Psoas muscle (tissue), 8 donors: ENCODE results near the gene EIF2AK3. TPM values are rescaled to one million over a fixed set of nuclear protein-coding genes. Genes with fewer than 3 reads are reported as not detected.
A peak's percentile ranks its signal among the peaks of the same experiment; 100 is the strongest.
"Not testable (repeated sequence)": the region's sequence is repeated elsewhere in the genome, so short reads cannot be mapped to it uniquely, and the experiment has no call there.

ENCODE experiments used
- ATAC-seq, 4 donors: fragments of 200-7000 bp; cut with Tn5 transposase; one replicate each; pipeline ENCODE4 v1.9.1; 2020; ENCODE audit warnings: moderate library complexity in 3 of 4, mild to moderate bottlenecking in 2 of 4
- DNase-seq, 2 donors: peaks; one replicate each; pipeline ENCODE4 v3.0.0-alpha.2; 2020
- H3K27ac ChIP-seq: fragments of 200-600 bp; one replicate; pipeline ENCODE4 v1.8.0; 2022
- H3K27me3 ChIP-seq, 3 donors: fragments of 200-600 bp in 1 of 3; one replicate each; pipeline versions ENCODE4 v1.6.1 to v1.8.0; 2013 to 2022; ENCODE audit warnings: low read length in 2 of 3, mild to moderate bottlenecking in 2 of 3, moderate library complexity in 1 of 3; ENCODE audit not compliant: insufficient read depth in 3 of 3
- H3K36me3 ChIP-seq, 2 donors: fragments of 200-600 bp in 1 of 2; one replicate each; pipeline versions ENCODE4 v1.6.1 to v1.8.0; 2013 to 2022; ENCODE audit warnings: low read depth in 1 of 2, mild to moderate bottlenecking in 1 of 2, moderate library complexity in 1 of 2; ENCODE audit not compliant: insufficient read depth in 1 of 2
- H3K4me1 ChIP-seq: fragments of 200-600 bp; one replicate; pipeline ENCODE4 v1.8.0; 2022
- H3K4me3 ChIP-seq: fragments of 200-600 bp; one replicate; pipeline ENCODE4 v1.8.0; 2022; ENCODE audit warnings: mild to moderate bottlenecking
- H3K9me3 ChIP-seq: fragments of 200-600 bp; one replicate; pipeline ENCODE4 v1.8.0; 2022
- WGBS, 3 donors: extraction: QIAGEN DNeasy Blood & Tissue Kit; methylation state at CpG; one replicate each; pipeline versions ENCODE4 v1.1.6 to v1.1.7; 2013; 5-methylcytosine and 5-hydroxymethylcytosine counted together
- intact Hi-C, 2 donors: fragments of 100-400 bp; cut with DNase I; formaldehyde crosslinking; loops; one replicate each; pipeline versions ENCODE4 v1.11.0 to v1.14.2; 2022
- polyA plus RNA-seq, 3 donors: library from polyadenylated mRNA; stranded (reverse); fragments of 200-250 nt; gene quantifications; one replicate each; pipeline ENCODE4 v1.2.3, GENCODE V29; 2013
- total RNA-seq, 4 donors: library from RNA; stranded (reverse); fragmentation: NEBNext Ultra II Directional in 2 of 4; extraction: Animal tissue kit (Norgen Biotek cat#: 25700) in 2 of 4; gene quantifications; one replicate each; pipeline versions ENCODE4 v1.2.1 to v1.2.4, GENCODE V29; 2021 to 2023
- TF ChIP-seq, protein P1 (sequence below): fragments of 200-600 bp; IDR thresholded peaks from one replicate; pipeline ENCODE4 v1.8.0; 2022; ENCODE audit warnings: antibody characterized with exemption
- donor health status: healthy with polysubstance abuse.
- donor health status: DM: no; HTN: no; CAD: no; lungs with moderate emphysema.
- donor health status: Bipolar disorder and iron deficiency.
- donor health status: healthy.
- donor health status: DM: yes; HTN: yes; CAD: no.
- donor health status: DM: no; HTN: no; CAD: no.
- donor health status: DM: no; HTN: no; CAD: no.
- donor health status: DM: yes; HTN: yes; CAD: no.

The EIF2AK3 gene
- total and polyA plus RNA-seq, 7 donors: 2.1 to 9.6 (median 7.6) TPM

DNA sequence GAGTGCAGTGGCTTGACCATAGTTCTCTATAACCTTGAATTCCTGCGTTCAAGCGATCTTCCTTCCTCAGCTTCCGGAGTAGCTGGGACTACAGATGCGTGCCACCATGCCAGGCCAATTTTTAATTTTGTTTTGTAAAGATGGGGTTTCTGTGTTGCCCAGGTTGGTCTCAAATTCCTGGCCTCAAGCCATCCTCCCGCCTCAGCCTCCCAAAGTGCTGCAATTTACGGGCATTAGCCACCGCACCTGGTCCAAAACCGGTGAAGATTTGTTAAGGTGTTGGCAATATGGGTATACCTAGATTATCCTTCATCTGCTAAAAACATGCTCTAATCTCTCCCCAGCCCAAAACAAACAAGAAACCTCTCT lies 1.3 kb upstream of the EIF2AK3 start:
- H3K4me3 ChIP-seq: peak overlapping the region; percentile 67
- intact Hi-C loops: loop anchor here (1.0 to 5.0 kb wide), 3 partner anchors 31 to 39 kb away; no protein-coding TSS in a partner anchor
- no peaks in the 10 kb centered on the region for H3K9me3 ChIP-seq
- no peaks in the 10 kb centered on the region for H3K27me3 ChIP-seq
- no peaks in the 10 kb centered on the region for H3K36me3 ChIP-seq
- TF ChIP-seq, protein P1, sequence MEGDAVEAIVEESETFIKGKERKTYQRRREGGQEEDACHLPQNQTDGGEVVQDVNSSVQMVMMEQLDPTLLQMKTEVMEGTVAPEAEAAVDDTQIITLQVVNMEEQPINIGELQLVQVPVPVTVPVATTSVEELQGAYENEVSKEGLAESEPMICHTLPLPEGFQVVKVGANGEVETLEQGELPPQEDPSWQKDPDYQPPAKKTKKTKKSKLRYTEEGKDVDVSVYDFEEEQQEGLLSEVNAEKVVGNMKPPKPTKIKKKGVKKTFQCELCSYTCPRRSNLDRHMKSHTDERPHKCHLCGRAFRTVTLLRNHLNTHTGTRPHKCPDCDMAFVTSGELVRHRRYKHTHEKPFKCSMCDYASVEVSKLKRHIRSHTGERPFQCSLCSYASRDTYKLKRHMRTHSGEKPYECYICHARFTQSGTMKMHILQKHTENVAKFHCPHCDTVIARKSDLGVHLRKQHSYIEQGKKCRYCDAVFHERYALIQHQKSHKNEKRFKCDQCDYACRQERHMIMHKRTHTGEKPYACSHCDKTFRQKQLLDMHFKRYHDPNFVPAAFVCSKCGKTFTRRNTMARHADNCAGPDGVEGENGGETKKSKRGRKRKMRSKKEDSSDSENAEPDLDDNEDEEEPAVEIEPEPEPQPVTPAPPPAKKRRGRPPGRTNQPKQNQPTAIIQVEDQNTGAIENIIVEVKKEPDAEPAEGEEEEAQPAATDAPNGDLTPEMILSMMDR: no peak
- 87 to 88% (median 87%) methylated on average over 8 of the region's 8 CpGs for WGBS, 3 donors
- H3K27ac ChIP-seq: peak overlapping the region; percentile 95
- H3K4me1 ChIP-seq: peaks cover 27% of the 10 kb centered on the region
- ATAC-seq: no peak
- no peak for DNase-seq

DNA sequence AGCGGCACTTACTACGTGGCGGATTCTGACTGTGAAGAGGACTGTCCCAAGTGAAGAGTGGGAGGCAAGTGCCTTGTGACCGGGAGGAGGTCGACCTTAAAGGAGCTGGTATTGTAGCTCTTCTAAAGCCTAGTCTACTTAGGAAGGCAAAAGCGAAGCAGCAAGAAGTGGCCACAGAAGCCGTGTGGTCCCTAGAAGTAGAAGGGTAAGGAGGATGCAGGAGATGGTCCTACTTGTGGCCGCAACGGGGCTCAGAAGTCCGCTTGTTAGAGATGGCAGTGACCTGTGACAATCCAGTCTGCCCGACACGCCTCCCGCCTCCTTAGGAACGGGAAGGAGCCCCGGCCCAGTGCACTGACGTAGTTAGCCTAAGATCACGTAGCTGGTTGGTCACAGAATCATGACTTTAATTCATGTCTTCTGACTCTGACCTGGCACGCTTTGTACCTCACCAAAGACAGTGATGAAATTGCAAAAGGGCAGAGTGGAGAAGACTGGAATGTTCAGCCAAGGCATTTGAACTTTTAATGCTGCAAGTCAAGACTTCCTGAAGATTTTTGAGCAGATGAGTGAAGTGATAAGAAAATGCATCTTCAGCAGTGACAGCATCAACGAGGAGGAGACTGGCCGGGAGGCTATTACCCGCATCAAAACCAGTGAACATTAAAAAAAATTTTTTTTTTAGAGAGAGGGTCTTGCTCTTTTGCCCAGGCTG lies 749 bp upstream of the EIF2AK3 start:
- TF ChIP-seq, protein P1: no peak
- WGBS, 3 donors: 3 to 6% (median 3%) methylated on average over 21 of the region's 21 CpGs
- H3K4me3 ChIP-seq: peak overlapping the region; percentile 67
- DNase-seq (peak; percentile 93 to 96), ATAC-seq (peak; percentile 77 to 85 (median 80))
- H3K36me3 ChIP-seq: no peaks in the 10 kb centered on the region
- intact Hi-C loops: loop anchor here (1.0 to 5.0 kb wide), 3 partner anchors 31 to 39 kb away; no protein-coding TSS in a partner anchor
- no peaks in the 10 kb centered on the region for H3K9me3 ChIP-seq
- H3K27me3 ChIP-seq: no peaks in the 10 kb centered on the region
- peaks cover 31% of the 10 kb centered on the region for H3K4me1 ChIP-seq
- peak overlapping the region; percentile 95 for H3K27ac ChIP-seq

DNA sequence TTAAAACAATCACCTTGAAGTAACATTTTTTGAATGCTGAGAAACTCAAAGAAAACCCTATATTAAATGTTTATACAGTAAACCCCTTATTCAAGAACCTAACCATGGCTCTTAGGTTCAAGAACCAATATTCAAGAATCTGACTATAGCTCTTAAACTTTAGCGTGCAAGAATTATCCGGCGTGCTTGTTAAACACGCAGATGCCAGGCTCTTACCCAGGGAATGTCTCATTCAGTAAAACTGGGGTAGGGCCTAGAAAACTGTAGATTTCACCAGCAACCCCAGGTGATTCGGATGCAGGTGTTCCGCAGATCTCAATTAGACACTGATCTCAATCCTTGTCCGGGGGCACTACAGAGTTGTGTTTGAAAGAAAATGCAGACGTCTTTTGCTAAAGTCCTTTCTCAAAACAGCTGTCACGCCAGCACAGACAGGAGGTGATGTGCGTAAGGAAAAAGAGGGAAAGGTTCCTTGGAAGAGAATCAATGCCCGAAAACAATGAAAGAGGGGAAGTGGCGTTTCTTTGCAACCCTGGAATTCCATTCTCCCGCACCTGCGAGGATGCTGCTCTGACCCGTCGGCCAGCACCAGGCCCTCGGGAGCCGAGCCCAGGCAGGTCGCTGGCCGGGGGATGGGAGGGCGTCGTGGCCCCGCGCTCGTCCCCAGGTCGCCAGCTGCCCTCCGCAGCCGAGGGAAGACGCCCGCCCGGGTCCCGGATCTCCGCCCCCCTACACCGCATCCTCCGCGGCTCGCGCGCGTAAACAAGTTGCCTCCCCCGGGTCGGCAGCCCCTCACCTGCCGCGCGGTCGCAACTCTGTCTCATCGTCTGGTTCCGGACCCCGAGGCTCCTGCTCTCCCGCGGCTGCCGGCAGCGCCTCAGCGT lies 851 bp downstream of the EIF2AK3 start:
- peaks cover 36% of the 10 kb centered on the region for H3K4me1 ChIP-seq
- H3K27ac ChIP-seq: peak overlapping the region; percentile 97

GRCh38 chr2:88624477-88624876 lies 2.8 kb downstream of the EIF2AK3 start:
- intact Hi-C loops: no loop called here
- Histone ChIP-seq H3K27ac (no peak overlapping the region), H3K4me1 (peaks cover 39% of the 10 kb centered on the region), H3K9me3 (no peaks in the 10 kb centered on the region), H3K27me3 (no peaks in the 10 kb centered on the region), H3K36me3 (no peaks in the 10 kb centered on the region), H3K4me3 (peak overlapping the region; percentile 1)
- no peak for ATAC-seq
- WGBS, 3 donors: 81 to 82% (median 82%) methylated on average over 4 of the region's 4 CpGs
- TF ChIP-seq, protein P1: no peak
- no peak for DNase-seq

More for the DNA sequence above, 851 bp downstream of the EIF2AK3 start:
- no peaks in the 10 kb centered on the region for H3K27me3 ChIP-seq
- peak overlapping the region; percentile 91 for H3K4me3 ChIP-seq
- TF ChIP-seq, protein P1: no peak
- H3K36me3 ChIP-seq: no peaks in the 10 kb centered on the region
- no peaks in the 10 kb centered on the region for H3K9me3 ChIP-seq
- whole genome bisulfite sequencing, 3 donors: 1 to 3% (median 2%) methylated on average over 31 to 54 of the region's 54 CpGs
- DNase-seq (peak; percentile 48 to 71), ATAC-seq (no peak)
- intact Hi-C loops: loop anchor here (5.0 kb wide), 2 partner anchors 34 to 41 kb away; no protein-coding TSS in a partner anchor

DNA sequence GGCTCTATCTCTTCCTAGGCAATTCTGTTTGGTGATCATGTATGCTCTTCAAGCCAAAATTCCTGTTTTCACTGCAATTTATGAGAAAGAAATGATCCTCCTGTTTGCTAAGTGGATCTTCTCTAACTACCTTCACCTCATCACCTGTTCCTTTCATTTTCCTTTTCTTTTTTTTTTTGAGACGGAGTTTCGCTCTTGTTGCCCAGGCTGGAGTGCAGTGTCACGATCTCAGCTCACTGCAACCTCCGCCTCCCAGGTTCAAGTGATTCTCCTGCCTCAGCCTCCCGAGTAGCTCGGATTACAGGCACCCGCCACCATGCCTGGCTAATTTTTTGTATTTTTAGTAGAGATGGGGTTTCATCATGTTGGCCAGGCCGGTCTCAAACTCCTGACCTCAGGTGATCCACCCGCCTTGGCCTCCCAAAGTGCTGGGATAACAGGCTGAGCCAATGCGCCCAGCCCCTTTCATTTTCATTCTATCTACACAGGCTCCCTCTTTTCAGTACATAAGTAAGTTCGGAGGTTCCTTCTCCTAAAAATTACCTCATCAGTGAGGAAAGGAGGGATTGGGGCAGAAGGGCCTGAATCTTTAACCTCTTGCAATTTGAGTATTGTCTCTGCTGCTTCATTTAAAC lies 3.3 kb downstream of the EIF2AK3 start:
- H3K27ac ChIP-seq, H3K27me3 ChIP-seq, intact Hi-C loops, DNase-seq, ATAC-seq, H3K4me3 ChIP-seq, H3K36me3 ChIP-seq, H3K9me3 ChIP-seq: not testable (repeated sequence)
- WGBS, 3 donors: 71 to 92% (median 81%) methylated on average over 11 of the region's 11 CpGs
- H3K4me1 ChIP-seq: peaks cover 43% of the 10 kb centered on the region
